ENCODE data around the gene ANKRD16.

DNA sequence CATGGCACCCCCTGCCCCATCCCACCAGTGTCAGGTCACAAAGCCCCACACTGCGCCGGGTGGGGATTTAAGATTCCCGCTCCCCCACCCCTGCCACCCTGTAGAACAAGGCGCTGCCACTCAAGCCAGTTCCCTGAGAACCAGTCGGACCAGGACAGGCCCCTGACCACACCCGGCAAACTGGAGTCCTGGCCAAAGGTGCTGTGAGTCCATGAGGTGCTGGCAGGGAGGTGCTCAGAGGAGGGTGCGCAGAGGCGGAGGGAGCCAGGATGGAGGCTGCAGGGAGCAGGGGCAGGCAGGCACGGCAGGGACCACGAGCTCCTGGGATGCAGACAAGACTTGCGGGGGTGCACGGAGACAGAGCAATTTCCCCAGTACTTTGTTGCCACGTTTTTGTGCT lies 56.7 kb downstream of the ANKRD16 start:
- no peak for TF ChIP-seq RARB (CRISPR knock-in tag; IDR thresholded peaks at IDR 0.05)
- TF ChIP-seq ARNTL (CRISPR knock-in tag; IDR thresholded peaks at IDR 0.05; ENCODE audit: borderline replicate concordance, low read depth), result no peak
- no peak for TF ChIP-seq ISL1 (CRISPR knock-in tag; IDR thresholded peaks at IDR 0.05)
- TF ChIP-seq OSR1 (CRISPR knock-in tag; IDR thresholded peaks at IDR 0.05), result no peak
- TF ChIP-seq ESRRG (CRISPR knock-in tag; IDR thresholded peaks at IDR 0.05), result no peak
- TF ChIP-seq, protein P1, sequence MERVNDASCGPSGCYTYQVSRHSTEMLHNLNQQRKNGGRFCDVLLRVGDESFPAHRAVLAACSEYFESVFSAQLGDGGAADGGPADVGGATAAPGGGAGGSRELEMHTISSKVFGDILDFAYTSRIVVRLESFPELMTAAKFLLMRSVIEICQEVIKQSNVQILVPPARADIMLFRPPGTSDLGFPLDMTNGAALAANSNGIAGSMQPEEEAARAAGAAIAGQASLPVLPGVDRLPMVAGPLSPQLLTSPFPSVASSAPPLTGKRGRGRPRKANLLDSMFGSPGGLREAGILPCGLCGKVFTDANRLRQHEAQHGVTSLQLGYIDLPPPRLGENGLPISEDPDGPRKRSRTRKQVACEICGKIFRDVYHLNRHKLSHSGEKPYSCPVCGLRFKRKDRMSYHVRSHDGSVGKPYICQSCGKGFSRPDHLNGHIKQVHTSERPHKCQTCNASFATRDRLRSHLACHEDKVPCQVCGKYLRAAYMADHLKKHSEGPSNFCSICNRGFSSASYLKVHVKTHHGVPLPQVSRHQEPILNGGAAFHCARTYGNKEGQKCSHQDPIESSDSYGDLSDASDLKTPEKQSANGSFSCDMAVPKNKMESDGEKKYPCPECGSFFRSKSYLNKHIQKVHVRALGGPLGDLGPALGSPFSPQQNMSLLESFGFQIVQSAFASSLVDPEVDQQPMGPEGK (CRISPR knock-in tag; IDR thresholded peaks at IDR 0.05; ENCODE audit: borderline replicate concordance), result no peak
- no peak for TF ChIP-seq ZFP30 (CRISPR knock-in tag; IDR thresholded peaks at IDR 0.05)
- TF ChIP-seq, protein P2, sequence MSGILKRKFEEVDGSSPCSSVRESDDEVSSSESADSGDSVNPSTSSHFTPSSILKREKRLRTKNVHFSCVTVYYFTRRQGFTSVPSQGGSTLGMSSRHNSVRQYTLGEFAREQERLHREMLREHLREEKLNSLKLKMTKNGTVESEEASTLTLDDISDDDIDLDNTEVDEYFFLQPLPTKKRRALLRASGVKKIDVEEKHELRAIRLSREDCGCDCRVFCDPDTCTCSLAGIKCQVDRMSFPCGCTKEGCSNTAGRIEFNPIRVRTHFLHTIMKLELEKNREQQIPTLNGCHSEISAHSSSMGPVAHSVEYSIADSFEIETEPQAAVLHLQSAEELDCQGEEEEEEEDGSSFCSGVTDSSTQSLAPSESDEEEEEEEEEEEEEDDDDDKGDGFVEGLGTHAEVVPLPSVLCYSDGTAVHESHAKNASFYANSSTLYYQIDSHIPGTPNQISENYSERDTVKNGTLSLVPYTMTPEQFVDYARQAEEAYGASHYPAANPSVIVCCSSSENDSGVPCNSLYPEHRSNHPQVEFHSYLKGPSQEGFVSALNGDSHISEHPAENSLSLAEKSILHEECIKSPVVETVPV (CRISPR knock-in tag; IDR thresholded peaks at IDR 0.05), result no peak

All from SK-N-SH treated with all-trans-retinoic acid at 6 μM for 48 hours (cell line).